Endodermal cell (in vitro differentiated cells): Measurements from ENCODE around the gene EOLA2. TPM values are rescaled to one million over a fixed set of nuclear protein-coding genes. Genes with fewer than 3 reads are reported as not detected.
"Not testable (repeated sequence)": the region's sequence is repeated elsewhere in the genome, so short reads cannot be mapped to it uniquely, and the experiment has no call there.

Experiments
- DNase-seq: peaks from one replicate; pipeline ENCODE4 v3.0.0-alpha.2; 2017
- H3K27ac ChIP-seq: 2 replicates; pipeline ENCODE4 v1.5.1; 2013; ENCODE audit warnings: mild to moderate bottlenecking, low read depth, low read length, moderate library complexity
- H3K27me3 ChIP-seq: 2 replicates; pipeline ENCODE4 v1.6.1; 2013; ENCODE audit warnings: mild to moderate bottlenecking, low read length, moderate library complexity; ENCODE audit not compliant: insufficient read depth, control insufficient read depth, poor library complexity, severe bottlenecking
- H3K36me3 ChIP-seq: 2 replicates; pipeline ENCODE4 v1.7.0; 2013; ENCODE audit warnings: mild to moderate bottlenecking, low read length, moderate library complexity; ENCODE audit not compliant: control insufficient read depth, insufficient read depth
- H3K4me1 ChIP-seq: one replicate; pipeline ENCODE4 v1.7.0; 2013; ENCODE audit warnings: low read length; ENCODE audit not compliant: control insufficient read depth, insufficient read depth
- H3K4me3 ChIP-seq: 2 replicates; pipeline ENCODE4 v1.5.1; 2013; ENCODE audit warnings: mild to moderate bottlenecking, low read length, moderate library complexity
- H3K9ac ChIP-seq: 2 replicates; pipeline ENCODE4 v1.6.1; 2013; ENCODE audit warnings: mild to moderate bottlenecking, low read length, moderate library complexity; ENCODE audit not compliant: poor library complexity, severe bottlenecking; ENCODE audit errors: extremely low read depth
- H3K9me3 ChIP-seq: 2 replicates; pipeline ENCODE4 v1.6.1; 2013; ENCODE audit warnings: mild to moderate bottlenecking, low read length, moderate library complexity; ENCODE audit not compliant: control insufficient read depth
- H3K27ac Mint-ChIP-seq: 2 replicates; pipeline ENCODE4 v1.8.0; 2020; ENCODE audit warnings: mixed read lengths
- H3K27me3 Mint-ChIP-seq: 2 replicates; pipeline ENCODE4 v1.8.0; 2021; ENCODE audit warnings: mild to moderate bottlenecking, mixed read lengths; ENCODE audit not compliant: insufficient read depth
- H3K36me3 Mint-ChIP-seq: 2 replicates; pipeline ENCODE4 v1.8.0; 2020; ENCODE audit warnings: low read depth, mixed read lengths
- H3K4me1 Mint-ChIP-seq: 2 replicates; pipeline ENCODE4 v1.8.0; 2020; ENCODE audit warnings: mixed read lengths
- H3K4me3 Mint-ChIP-seq: 2 replicates; pipeline ENCODE4 v1.8.0; 2020; ENCODE audit warnings: mild to moderate bottlenecking, moderate library complexity, mixed read lengths
- H3K9me3 Mint-ChIP-seq: 2 replicates; pipeline ENCODE4 v1.8.0; 2020; ENCODE audit warnings: mild to moderate bottlenecking, mixed read lengths
- WGBS, 2 experiments: methylation state at CpG; one replicate each; pipeline versions ENCODE4 v1.1.5 to v1.1.7; 2013; ENCODE audit warnings: missing lambda C conversion rate in 2 of 2, mixed read lengths in 1 of 2; ENCODE audit not compliant: insufficient coverage in 1 of 2, insufficient read length in 1 of 2; 5-methylcytosine and 5-hydroxymethylcytosine counted together
- total RNA-seq, 2 donors: library from RNA; stranded (reverse); fragmentation: NEBNext Ultra II Directional in 1 of 2; extraction: Animal tissue kit (Norgen Biotek cat#: 25700) in 1 of 2; gene quantifications; 2 replicates in 1 of 2; 3 replicates in 1 of 2; pipeline ENCODE4 v1.2.1, GENCODE V29; 2021
- TF ChIP-seq, protein P1 (sequence below): fragments of 200-600 bp; sonication (generic); conservative IDR thresholded peaks from 2 replicates; pipeline ENCODE4 v1.5.0; 2021; ENCODE audit warnings: antibody characterized with exemption, mild to moderate bottlenecking

The EOLA2 gene
- total RNA-seq, 2 donors from 2014 or later = 24.0 to 37.1 TPM

DNA sequence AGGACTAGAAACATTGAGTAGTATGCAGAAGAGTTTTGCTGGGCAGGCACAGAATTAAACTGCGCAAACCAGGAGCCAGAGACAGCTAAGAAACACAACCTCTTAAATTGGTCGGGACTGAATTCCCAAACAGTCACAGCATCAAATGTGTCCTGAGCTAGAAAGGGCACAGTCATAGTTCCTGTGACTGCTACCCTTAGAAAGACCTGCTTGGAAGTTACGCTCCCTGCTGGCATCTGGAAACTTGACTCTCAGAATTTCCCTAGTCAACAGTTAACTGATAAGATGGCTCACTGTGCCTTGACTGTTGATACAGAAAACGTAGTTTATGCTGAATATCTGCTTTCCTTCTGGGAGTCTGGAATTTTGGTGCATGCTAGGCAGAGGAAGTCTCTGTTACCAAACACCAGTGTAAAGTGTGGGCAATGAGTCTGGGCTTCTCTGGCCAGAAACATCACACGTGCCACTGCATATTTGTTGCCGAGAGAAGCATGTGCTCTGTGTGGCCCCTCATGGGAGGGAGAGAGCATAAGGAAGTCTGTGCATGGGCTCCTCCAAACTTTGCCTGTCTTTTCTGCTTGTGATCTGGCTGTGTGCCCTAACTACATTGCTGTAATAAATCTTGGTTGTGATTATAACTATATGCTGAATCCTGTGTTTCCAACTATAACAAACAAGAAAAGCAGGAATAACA lies 11.6 kb upstream of the EOLA2 start:
- WGBS, 2 experiments = 90% methylated on average over 6 of the region's 6 CpGs; no CpG with 5 or more reads in 1 of the 2 experiments
- H3K4me3 Mint-ChIP-seq = no peak overlapping the region
- peaks cover 38% of the 10 kb centered on the region for H3K36me3 Mint-ChIP-seq

DNA sequence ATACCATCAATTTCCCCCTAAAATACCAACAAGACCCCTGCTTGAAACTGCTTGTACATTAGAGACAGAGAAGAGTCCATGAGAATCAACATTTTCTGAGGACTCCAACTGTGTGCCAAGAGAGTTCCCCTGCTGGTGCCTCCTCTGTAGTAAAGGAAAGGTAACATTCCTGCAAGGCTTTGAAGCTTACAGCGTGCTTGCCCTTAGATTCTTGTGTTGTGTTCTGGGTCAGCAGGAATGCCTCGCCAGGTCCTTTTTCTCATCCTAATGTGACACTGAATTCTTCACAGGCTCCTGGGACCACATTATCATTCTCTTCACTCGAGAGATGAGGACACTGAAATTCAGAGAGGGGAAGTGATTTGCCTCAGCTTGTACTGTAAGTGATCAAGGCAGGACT lies 9.7 kb upstream of the EOLA2 start:
- Histone ChIP-seq H3K4me1 (no peaks in the 10 kb centered on the region), H3K4me3 (no peak overlapping the region), H3K9me3 (no peaks in the 10 kb centered on the region), H3K27me3 (no peaks in the 10 kb centered on the region), H3K36me3 (peaks cover 34% of the 10 kb centered on the region), H3K27ac (no peak overlapping the region), H3K9ac (no peak overlapping the region)
- peak overlapping the region; percentile 49 for H3K27ac Mint-ChIP-seq
- H3K36me3 Mint-ChIP-seq = peaks cover 34% of the 10 kb centered on the region
- H3K27me3 Mint-ChIP-seq = no peaks in the 10 kb centered on the region
- H3K4me3 Mint-ChIP-seq = no peak overlapping the region
- TF ChIP-seq, protein P1, sequence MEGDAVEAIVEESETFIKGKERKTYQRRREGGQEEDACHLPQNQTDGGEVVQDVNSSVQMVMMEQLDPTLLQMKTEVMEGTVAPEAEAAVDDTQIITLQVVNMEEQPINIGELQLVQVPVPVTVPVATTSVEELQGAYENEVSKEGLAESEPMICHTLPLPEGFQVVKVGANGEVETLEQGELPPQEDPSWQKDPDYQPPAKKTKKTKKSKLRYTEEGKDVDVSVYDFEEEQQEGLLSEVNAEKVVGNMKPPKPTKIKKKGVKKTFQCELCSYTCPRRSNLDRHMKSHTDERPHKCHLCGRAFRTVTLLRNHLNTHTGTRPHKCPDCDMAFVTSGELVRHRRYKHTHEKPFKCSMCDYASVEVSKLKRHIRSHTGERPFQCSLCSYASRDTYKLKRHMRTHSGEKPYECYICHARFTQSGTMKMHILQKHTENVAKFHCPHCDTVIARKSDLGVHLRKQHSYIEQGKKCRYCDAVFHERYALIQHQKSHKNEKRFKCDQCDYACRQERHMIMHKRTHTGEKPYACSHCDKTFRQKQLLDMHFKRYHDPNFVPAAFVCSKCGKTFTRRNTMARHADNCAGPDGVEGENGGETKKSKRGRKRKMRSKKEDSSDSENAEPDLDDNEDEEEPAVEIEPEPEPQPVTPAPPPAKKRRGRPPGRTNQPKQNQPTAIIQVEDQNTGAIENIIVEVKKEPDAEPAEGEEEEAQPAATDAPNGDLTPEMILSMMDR = peak; percentile 17
- H3K4me1 Mint-ChIP-seq = peaks cover 9% of the 10 kb centered on the region
- WGBS, 2 experiments = 51 to 75% methylated on average over 2 to 3 of the region's 3 CpGs
- H3K9me3 Mint-ChIP-seq = peaks cover 51% of the 10 kb centered on the region
- peak; percentile 73 for DNase-seq

More for the DNA sequence above, 11.6 kb upstream of the EOLA2 start:
- Histone ChIP-seq H3K27me3 (no peaks in the 10 kb centered on the region), H3K4me1 (no peaks in the 10 kb centered on the region), H3K27ac (no peak overlapping the region), H3K4me3 (no peak overlapping the region), H3K9ac (no peak overlapping the region), H3K36me3 (peaks cover 34% of the 10 kb centered on the region), H3K9me3 (no peaks in the 10 kb centered on the region)
- Mint-ChIP-seq H3K4me1 (peaks cover 9% of the 10 kb centered on the region), H3K27ac (no peak overlapping the region), H3K9me3 (peaks cover 53% of the 10 kb centered on the region), H3K27me3 (no peaks in the 10 kb centered on the region)
- DNase-seq = no peak
- TF ChIP-seq, protein P1 = no peak

DNA sequence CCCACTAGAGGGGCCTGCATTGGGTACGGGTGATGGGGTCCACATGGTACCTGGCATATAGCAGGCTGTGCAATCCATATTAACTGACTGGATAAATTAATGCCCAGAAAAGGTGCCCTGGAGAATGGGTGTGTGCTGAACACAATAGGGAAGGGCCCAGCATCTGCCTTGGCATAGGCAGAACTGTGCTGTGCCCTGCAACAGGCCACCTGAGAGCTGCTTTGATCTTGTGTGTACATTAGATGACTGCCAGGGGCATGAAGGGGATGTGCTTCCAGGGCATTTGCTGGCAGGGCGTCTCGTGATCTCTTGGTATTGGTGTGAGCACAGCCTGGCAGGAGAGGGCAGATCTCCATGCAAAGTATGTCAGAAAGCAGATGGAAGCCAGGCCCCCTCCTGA lies 8.6 kb upstream of the EOLA2 start:
- H3K9me3 Mint-ChIP-seq = peaks cover 49% of the 10 kb centered on the region
- not testable (repeated sequence) for H3K4me1 ChIP-seq, H3K27me3 ChIP-seq, H3K9ac ChIP-seq, H3K27me3 Mint-ChIP-seq, H3K9me3 ChIP-seq, DNase-seq, H3K27ac Mint-ChIP-seq, H3K4me1 Mint-ChIP-seq, H3K4me3 ChIP-seq, H3K4me3 Mint-ChIP-seq, H3K27ac ChIP-seq
- no CpG with 5 or more reads among the region's 3 CpGs for WGBS, 2 experiments
- peaks cover 30% of the 10 kb centered on the region for H3K36me3 ChIP-seq
- H3K36me3 Mint-ChIP-seq = peaks cover 34% of the 10 kb centered on the region

DNA sequence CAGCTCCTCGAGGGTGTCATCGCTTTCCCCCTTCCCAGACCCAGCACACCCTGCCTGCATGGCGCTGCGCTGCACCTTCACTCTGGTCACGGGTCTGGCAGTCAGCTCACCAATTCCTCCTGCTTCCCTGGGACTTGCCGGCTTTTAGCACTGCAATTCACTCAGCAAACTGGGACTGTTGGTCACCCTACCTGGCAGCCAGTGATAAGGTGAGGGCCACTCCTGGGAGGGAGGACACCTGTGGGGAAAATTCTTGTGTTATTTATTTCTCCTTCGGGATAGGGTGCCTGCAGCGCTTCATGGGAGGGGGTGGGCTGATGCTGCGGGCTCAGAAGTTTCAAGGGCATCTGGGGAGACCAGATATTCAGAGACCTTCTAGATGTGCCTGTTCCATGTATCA lies 7.5 kb upstream of the EOLA2 start:
- WGBS, 2 experiments = 98% methylated on average over 5 of the region's 9 CpGs; no CpG with 5 or more reads in 1 of the 2 experiments
- not testable (repeated sequence) for H3K27me3 Mint-ChIP-seq, H3K4me3 Mint-ChIP-seq, H3K27ac Mint-ChIP-seq, DNase-seq, H3K27me3 ChIP-seq, H3K4me1 Mint-ChIP-seq, H3K27ac ChIP-seq, H3K9ac ChIP-seq, H3K4me1 ChIP-seq, H3K4me3 ChIP-seq, H3K9me3 ChIP-seq
- Mint-ChIP-seq H3K9me3 (peaks cover 38% of the 10 kb centered on the region), H3K36me3 (peaks cover 26% of the 10 kb centered on the region)
- H3K36me3 ChIP-seq = peaks cover 24% of the 10 kb centered on the region

DNA sequence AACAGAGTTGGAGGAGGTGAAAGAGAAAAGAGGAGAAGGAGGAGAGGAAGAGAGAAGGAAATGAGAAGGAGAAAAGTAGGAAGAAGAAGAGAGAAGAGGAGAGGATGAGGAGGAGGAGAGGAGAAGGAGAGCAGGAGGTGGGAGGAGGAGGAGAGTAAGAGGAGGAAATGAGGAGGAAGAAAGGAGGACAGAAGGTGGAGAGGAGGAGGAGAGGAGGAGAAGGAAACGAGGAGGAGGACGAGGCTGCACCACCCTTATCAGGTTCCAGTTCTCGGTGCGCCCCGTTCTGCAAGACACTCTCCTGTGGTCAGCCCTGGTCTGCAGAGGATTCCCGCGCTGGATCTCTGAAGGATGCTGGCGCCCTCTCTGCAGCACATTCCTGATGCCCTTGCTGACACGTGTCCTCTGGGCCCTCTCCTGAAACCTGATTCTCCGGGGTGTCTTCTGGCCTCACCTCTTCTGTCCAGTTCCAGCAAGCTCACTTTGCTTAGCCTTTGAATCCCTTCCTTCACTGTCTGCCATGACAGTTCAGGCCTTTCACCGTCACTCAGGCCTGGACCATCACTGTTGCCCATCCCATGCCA lies 6.9 kb upstream of the EOLA2 start:
- not testable (repeated sequence) for H3K9ac ChIP-seq, H3K27ac Mint-ChIP-seq, H3K4me1 Mint-ChIP-seq, DNase-seq, H3K9me3 ChIP-seq, H3K4me3 ChIP-seq, H3K27ac ChIP-seq, H3K4me3 Mint-ChIP-seq, H3K27me3 Mint-ChIP-seq, H3K4me1 ChIP-seq, H3K27me3 ChIP-seq
- Mint-ChIP-seq H3K9me3 (peaks cover 42% of the 10 kb centered on the region), H3K36me3 (peaks cover 21% of the 10 kb centered on the region)
- H3K36me3 ChIP-seq = peaks cover 18% of the 10 kb centered on the region
- 91% methylated on average over 11 of the region's 11 CpGs; no CpG with 5 or more reads in 1 of the 2 experiments for WGBS, 2 experiments
